Body of pancreas (tissue), 4 donors: ENCODE measurements around the gene GLI3.

ENCODE experiments used
- CTCF ChIP-seq, 7 experiments: fragments of 450-650 bp in 4 of 7; fragments of 200-600 bp in 3 of 7; sonication (generic) in 3 of 7; IDR thresholded peaks; one replicate each; pipeline ENCODE4 v1.5.1; 2016 to 2019; ENCODE audit warnings: antibody characterized with exemption in 7 of 7
- POLR2A ChIP-seq, 3 donors: fragments of 450-650 bp; IDR thresholded peaks; one replicate each; pipeline ENCODE4 v1.6.1; 2016; ENCODE audit warnings: antibody characterized with exemption in 3 of 3, mild to moderate bottlenecking in 2 of 3

GRCh38 chr7:41928781-41929180 lies 308.2 kb downstream of the GLI3 start:
- TF ChIP-seq POLR2A (IDR thresholded peaks at IDR 0.05) (no peak), CTCF (IDR thresholded peaks at IDR 0.05) (no peak)
